A673 (cell line): Measurements from ENCODE around the gene NOLC1.

Source experiments
- EZH2 ChIP-seq: fragments of 200-600 bp; sonication (generic); IDR thresholded peaks from 2 replicates; pipeline ENCODE4 v1.6.1; 2017; ENCODE audit warnings: borderline replicate concordance, low read depth, mild to moderate bottlenecking, mixed read lengths, antibody characterized with exemption, low read length; ENCODE audit not compliant: poor library complexity, severe bottlenecking
- TF ChIP-seq, protein P1 (sequence below): fragments of 300-800, 200-600 bp; sonication (generic); conservative IDR thresholded peaks from 2 replicates; pipeline ENCODE4 v1.5.1; 2017; ENCODE audit warnings: low read depth, mild to moderate bottlenecking, antibody characterized with exemption, low read length, moderate library complexity, mixed read lengths

GRCh38 chr10:102135956-102136526 is 16.1 kb upstream of the NOLC1 start:
- TF ChIP-seq, protein P1, sequence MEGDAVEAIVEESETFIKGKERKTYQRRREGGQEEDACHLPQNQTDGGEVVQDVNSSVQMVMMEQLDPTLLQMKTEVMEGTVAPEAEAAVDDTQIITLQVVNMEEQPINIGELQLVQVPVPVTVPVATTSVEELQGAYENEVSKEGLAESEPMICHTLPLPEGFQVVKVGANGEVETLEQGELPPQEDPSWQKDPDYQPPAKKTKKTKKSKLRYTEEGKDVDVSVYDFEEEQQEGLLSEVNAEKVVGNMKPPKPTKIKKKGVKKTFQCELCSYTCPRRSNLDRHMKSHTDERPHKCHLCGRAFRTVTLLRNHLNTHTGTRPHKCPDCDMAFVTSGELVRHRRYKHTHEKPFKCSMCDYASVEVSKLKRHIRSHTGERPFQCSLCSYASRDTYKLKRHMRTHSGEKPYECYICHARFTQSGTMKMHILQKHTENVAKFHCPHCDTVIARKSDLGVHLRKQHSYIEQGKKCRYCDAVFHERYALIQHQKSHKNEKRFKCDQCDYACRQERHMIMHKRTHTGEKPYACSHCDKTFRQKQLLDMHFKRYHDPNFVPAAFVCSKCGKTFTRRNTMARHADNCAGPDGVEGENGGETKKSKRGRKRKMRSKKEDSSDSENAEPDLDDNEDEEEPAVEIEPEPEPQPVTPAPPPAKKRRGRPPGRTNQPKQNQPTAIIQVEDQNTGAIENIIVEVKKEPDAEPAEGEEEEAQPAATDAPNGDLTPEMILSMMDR: no peak
- TF ChIP-seq EZH2: no peak
